Ovary (tissue), 1 donor: ENCODE results near the gene FBXO42.

Experiments
- EP300 ChIP-seq: sonication (generic); formaldehyde crosslinking; IDR thresholded peaks from one replicate; pipeline ENCODE4 v1.6.1; 2017; ENCODE audit warnings: antibody characterized with exemption
- POLR2A ChIP-seq: fragments of 450-650 bp; IDR thresholded peaks from one replicate; pipeline ENCODE4 v1.6.1; 2017; ENCODE audit warnings: antibody characterized with exemption, mild to moderate bottlenecking, moderate library complexity

DNA sequence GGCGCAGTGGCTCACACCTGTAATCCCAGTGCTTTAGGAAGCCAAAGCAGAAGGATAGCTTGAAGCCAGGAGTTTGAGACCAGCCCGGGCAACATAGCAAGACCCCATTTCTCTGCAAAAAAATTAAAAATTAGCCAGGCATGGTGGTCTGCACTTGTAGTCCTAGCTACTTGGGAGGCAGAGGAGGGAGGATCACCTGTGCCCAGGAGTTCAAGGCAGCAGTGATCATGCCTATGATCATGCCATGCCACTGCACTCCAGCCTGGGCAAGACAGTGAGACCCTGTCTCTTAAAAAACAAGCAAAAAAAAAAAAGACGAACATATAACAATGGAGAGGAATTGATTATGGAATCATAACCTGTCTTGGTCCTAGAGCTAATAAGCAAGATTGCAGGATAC lies 45.1 kb downstream of the FBXO42 start:
- TF ChIP-seq EP300 (no peak), POLR2A (no peak)
